K562 treated with DMSO at 1 percent for 24 hours (cell line): ENCODE measurements around the gene NMRK2. TPM values are rescaled to one million over a fixed set of nuclear protein-coding genes. Genes with fewer than 3 reads are reported as not detected.

Experiments
- total RNA-seq: library from RNA; unstranded; fragments of 300-600 nt; gene quantifications from 2 replicates; pipeline ENCODE4 v1.2.3, GENCODE V29; 2022; ENCODE audit warnings: low read depth; ENCODE audit not compliant: insufficient read depth

The NMRK2 gene, protein sequence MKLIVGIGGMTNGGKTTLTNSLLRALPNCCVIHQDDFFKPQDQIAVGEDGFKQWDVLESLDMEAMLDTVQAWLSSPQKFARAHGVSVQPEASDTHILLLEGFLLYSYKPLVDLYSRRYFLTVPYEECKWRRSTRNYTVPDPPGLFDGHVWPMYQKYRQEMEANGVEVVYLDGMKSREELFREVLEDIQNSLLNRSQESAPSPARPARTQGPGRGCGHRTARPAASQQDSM
- not detected in 2 replicates for total RNA-seq

DNA sequence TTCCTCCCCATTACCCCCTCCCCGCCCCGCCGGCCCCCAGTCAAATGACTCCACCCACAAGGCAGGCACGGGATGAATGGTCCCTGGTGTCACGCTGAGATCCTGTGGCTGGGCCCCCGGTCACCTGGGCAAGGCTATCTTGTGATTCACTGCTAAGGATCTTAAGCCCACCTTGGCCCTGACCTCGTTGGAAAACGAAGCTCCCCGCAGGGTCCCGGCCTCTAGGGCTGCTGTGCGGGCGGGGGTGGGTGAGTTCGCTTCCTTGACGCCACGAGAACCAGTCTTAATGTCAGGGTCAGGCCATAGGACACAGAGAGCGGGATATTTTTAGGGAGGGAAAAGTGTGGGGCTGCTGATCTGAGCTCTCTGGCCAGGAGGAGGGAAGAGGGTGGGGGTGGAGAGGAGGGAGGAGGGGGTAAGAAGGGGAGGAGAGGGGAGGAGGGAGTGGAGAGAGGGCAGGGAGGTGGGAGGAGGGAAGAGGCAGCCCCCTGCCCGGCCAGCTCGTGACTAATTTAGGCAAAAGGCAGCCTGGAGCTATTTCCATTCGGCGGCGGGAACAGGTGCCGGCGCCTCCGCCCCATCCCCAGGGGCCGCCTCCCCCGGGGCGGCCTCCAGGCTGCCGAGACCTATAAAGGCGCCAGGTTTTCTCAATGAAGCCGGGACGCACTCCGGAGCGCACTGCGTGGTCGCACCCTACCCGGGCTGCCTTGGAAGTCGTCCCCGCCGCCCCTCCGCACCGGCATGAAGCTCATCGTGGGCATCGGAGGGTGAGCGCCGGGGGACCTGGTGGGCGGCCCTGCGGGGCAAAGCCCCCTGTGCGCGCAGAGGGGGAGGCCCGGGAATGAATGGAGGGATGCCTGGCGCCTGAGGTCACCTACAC, at the start of gene NMRK2:
TSS of gene NMRK2 (plus strand) at position 139 of the 880 bp plus-strand sequence. CDS start at position 742, 603 bp downstream.

DNA sequence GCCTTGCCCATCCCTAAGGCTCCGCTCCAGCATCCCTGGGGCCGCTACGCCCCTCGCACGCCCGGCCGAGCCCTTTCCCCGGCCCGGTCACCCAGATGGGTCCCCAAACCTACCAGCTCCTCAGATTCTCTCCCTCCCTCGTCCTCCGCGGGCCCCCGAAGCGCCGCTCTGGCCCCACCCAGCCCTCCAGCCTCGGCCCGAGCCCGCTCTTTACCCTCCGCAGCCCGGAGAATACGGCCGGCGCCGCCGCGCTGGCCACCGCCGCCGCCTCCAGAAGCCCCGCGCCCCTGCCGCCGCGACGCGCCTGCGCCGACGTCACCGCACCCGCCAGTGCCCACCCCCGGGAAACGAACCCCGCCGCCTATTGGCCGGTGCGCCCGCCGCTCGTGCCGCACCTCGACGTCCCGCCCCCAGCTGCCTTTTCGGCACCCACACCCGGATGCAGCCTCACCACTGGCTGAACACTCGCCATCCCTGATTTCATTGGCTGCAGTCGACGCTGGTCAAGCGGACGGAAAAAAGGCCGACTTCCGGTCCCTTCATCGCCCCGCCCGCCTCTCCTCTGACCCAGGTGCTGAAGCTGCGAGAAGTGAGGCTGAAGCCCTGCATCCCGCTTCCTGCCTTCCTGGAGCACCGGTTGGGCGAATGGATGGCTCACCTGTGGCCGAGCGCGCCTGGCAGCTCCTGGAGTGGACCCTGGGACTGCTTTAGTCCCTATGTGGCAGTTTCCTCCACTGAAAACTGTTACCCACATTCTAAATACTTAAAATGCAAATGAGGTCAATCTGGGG, 38.1 kb downstream of the NMRK2 start, which contains the start of gene DAPK3:
TSS of gene DAPK3 (minus strand) at position 292 of the 791 bp plus-strand sequence. CDS start 1,364 bp downstream, outside the sequence.

DNA sequence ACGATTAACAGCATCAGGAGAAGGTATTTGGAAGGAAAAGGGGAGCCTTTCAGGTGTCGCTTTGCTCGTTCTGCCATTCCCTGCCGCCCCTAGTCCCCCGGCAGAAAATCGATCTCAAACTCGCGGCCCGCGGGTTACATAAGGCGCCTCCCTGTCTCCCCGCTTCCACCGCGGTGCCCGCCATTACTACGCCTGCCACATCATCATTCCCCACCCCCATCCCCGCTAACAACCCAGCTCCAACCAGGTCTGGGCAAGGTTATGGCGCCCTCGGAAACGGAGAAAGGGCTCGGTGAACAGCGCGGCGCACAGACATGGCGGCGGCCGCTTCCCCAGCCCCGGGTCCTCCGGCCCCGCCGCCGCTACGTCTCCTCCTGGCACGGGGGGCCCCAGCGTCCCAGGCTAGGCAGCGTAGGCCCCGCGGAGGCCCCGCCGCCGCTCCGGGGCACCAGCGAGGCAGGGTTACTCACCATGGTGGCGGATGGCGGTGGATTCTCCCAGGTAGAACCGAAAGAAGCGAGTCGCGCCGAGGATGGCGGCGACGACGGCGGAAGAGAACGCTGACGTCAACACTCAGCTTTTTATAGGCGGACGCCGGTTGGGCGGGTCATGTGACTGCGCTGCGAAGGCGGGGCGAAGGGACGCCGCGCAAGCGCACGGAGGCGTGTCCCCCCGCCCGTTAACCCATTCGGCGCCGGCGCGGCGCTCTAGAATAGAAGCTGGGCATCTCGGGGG, 52.2 kb downstream of the NMRK2 start, which contains the start of gene EEF2:
TSS of gene EEF2 (minus strand) at position 556 of the 735 bp plus-strand sequence. CDS start at position 473, 83 bp downstream.

Other genes starting within 250 kb of the NMRK2 start
- 41.6 and 42.5 TPM in 2 replicates for gene PIP5K1C, start 232.6 kb upstream of the NMRK2 start, total RNA-seq
- gene TJP3, start 224.7 kb upstream of the NMRK2 start, total RNA-seq = 6.8 and 7.5 TPM in 2 replicates
- 35.5 and 39.2 TPM in 2 replicates for gene APBA3, start 171.4 kb upstream of the NMRK2 start, total RNA-seq
- gene MRPL54, start 170.4 kb upstream of the NMRK2 start, total RNA-seq = 60.1 and 66.3 TPM in 2 replicates
- not detected in 2 replicates for gene RAX2, start 160.8 kb upstream of the NMRK2 start, total RNA-seq
- gene MATK, start 146.7 kb upstream of the NMRK2 start, total RNA-seq = 8.7 and 9.7 TPM in 2 replicates
- gene ZFR2, start 64.0 kb upstream of the NMRK2 start, total RNA-seq = not detected in 2 replicates
- not detected in 2 replicates for gene ATCAY, start 52.4 kb upstream of the NMRK2 start, total RNA-seq
- 123 and 133 TPM in 2 replicates for gene DAPK3, start 38.0 kb downstream of the NMRK2 start, total RNA-seq
- 4,377 and 5,020 TPM in 2 replicates for gene EEF2, start 52.4 kb downstream of the NMRK2 start, total RNA-seq
- 32.2 and 36.5 TPM in 2 replicates for gene PIAS4, start 74.7 kb downstream of the NMRK2 start, total RNA-seq
- gene ZBTB7A, start 133.8 kb downstream of the NMRK2 start, total RNA-seq = 32.3 and 33.0 TPM in 2 replicates
- 343 and 376 TPM in 2 replicates for gene MAP2K2, start 191.1 kb downstream of the NMRK2 start, total RNA-seq
- gene CREB3L3, start 220.6 kb downstream of the NMRK2 start, total RNA-seq = 0.31 TPM in 1 of 2 replicates, not detected in the other
- 51.7 and 55.7 TPM in 2 replicates for gene SIRT6, start 249.5 kb downstream of the NMRK2 start, total RNA-seq
- 0.54 and 1.0 TPM in 2 replicates for gene ANKRD24, start 249.6 kb downstream of the NMRK2 start, total RNA-seq